ENCODE measurements around the gene EPAS1. TPM values are rescaled to one million over a fixed set of nuclear protein-coding genes. Genes with fewer than 3 reads are reported as not detected.
A peak's percentile ranks its signal among the peaks of the same experiment; 100 is the strongest.

The EPAS1 gene
- total RNA-seq, 1 donor from 2014 or later, result 0.15 TPM

GRCh38 chr2:46349115-46349547 lies 51.9 kb downstream of the EPAS1 start:
- H3K27ac Mint-ChIP-seq, result no peak overlapping the region

DNA sequence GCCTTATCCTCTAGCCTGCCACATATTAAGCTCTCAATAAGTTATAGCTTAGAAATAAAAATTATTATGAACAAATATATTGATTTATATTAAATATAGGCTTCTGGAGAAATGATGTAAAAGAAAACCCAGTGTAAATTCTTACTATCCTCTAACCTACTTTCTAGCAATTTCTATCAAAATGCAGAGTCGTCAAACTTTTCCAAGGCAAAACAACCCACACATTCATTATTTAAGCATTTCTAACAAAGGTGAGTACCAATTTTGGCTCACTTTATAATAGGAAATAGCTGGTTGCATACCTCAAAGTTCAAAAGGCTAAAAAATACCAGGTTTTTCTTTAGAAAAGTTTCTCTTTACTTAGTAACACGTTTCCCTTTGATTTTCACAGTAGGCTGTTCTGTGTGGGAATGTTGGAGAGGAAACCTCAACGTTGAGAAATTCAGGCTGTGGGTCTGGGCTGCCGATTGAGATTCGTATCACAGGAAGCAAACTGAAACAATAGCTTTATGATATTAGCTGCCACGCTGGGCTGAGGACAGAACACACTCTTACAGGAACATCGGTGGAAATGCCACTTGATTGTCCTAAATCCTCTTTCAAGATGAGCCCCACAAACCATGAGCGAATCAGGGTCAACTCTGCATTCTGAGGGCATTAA lies 53.0 kb downstream of the EPAS1 start:
- no peak overlapping the region for H3K27ac Mint-ChIP-seq
- TF ChIP-seq, protein P1, sequence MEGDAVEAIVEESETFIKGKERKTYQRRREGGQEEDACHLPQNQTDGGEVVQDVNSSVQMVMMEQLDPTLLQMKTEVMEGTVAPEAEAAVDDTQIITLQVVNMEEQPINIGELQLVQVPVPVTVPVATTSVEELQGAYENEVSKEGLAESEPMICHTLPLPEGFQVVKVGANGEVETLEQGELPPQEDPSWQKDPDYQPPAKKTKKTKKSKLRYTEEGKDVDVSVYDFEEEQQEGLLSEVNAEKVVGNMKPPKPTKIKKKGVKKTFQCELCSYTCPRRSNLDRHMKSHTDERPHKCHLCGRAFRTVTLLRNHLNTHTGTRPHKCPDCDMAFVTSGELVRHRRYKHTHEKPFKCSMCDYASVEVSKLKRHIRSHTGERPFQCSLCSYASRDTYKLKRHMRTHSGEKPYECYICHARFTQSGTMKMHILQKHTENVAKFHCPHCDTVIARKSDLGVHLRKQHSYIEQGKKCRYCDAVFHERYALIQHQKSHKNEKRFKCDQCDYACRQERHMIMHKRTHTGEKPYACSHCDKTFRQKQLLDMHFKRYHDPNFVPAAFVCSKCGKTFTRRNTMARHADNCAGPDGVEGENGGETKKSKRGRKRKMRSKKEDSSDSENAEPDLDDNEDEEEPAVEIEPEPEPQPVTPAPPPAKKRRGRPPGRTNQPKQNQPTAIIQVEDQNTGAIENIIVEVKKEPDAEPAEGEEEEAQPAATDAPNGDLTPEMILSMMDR (IDR thresholded peaks at IDR 0.05), result no peak
- TF ChIP-seq EZH2 (IDR thresholded peaks at IDR 0.05) (no peak), EZH2phosphoT487 (IDR thresholded peaks at IDR 0.05) (no peak)
- DNase-seq (ENCODE audit: low spot score), result no peak
- H3K36me3 Mint-ChIP-seq, result no peaks in the 10 kb centered on the region
- no peak overlapping the region for H3K4me3 Mint-ChIP-seq
- H3K4me1 Mint-ChIP-seq, result peaks cover 4% of the 10 kb centered on the region
- H3K4me3 ChIP-seq, result no peak overlapping the region
- no peak overlapping the region for H3K4me2 ChIP-seq
- no peak overlapping the region for H3K9ac ChIP-seq
- H3K4me1 ChIP-seq, result no peaks in the 10 kb centered on the region
- no peak overlapping the region for H2AFZ ChIP-seq (replicated peaks)
- peaks cover 8% of the 10 kb centered on the region for H3K27me3 Mint-ChIP-seq (ENCODE audit: insufficient read depth, low read depth)
- H3K36me3 ChIP-seq, result no peaks in the 10 kb centered on the region
- no peaks in the 10 kb centered on the region for H3K27me3 ChIP-seq
- no peaks in the 10 kb centered on the region for H3F3A ChIP-seq (ENCODE audit: low read depth)
- H3K79me2 ChIP-seq (ENCODE audit: low read depth), result no peaks in the 10 kb centered on the region
- H4K20me1 ChIP-seq (ENCODE audit: low read depth), result no peaks in the 10 kb centered on the region
- no peaks in the 10 kb centered on the region for H3K9me3 ChIP-seq (ENCODE audit: low read depth)
- H3K27ac ChIP-seq, result no peak overlapping the region
- H3K9me3 Mint-ChIP-seq, result no peaks in the 10 kb centered on the region

More at GRCh38 chr2:46349115-46349547, 51.9 kb downstream of the EPAS1 start:
- no peaks in the 10 kb centered on the region for H3K9me3 Mint-ChIP-seq
- TF ChIP-seq, protein P1 (IDR thresholded peaks at IDR 0.05), result no peak
- TF ChIP-seq EZH2phosphoT487 (IDR thresholded peaks at IDR 0.05) (no peak), EZH2 (IDR thresholded peaks at IDR 0.05) (no peak)
- Histone ChIP-seq H4K20me1 (ENCODE audit: low read depth) (no peaks in the 10 kb centered on the region), H3K27me3 (no peaks in the 10 kb centered on the region), H3K4me1 (no peaks in the 10 kb centered on the region), H3K36me3 (no peaks in the 10 kb centered on the region), H3K4me2 (no peak overlapping the region), H3K27ac (no peak overlapping the region), H3K4me3 (no peak overlapping the region), H2AFZ (replicated peaks) (no peak overlapping the region), H3K79me2 (ENCODE audit: low read depth) (no peaks in the 10 kb centered on the region), H3F3A (ENCODE audit: low read depth) (no peaks in the 10 kb centered on the region), H3K9ac (no peak overlapping the region), H3K9me3 (ENCODE audit: low read depth) (no peaks in the 10 kb centered on the region)
- peaks cover 8% of the 10 kb centered on the region for H3K27me3 Mint-ChIP-seq (ENCODE audit: insufficient read depth, low read depth)
- DNase-seq (ENCODE audit: low spot score), result no peak
- H3K4me3 Mint-ChIP-seq, result no peak overlapping the region
- peaks cover 4% of the 10 kb centered on the region for H3K4me1 Mint-ChIP-seq
- H3K36me3 Mint-ChIP-seq, result no peaks in the 10 kb centered on the region

GRCh38 chr2:46351098-46351749 lies 54.0 kb downstream of the EPAS1 start:
- peak overlapping the region; percentile 6 for H2AFZ ChIP-seq (replicated peaks)
- no peaks in the 10 kb centered on the region for H3K79me2 ChIP-seq (ENCODE audit: low read depth)
- no peak overlapping the region for H3K4me3 Mint-ChIP-seq
- TF ChIP-seq EZH2 (IDR thresholded peaks at IDR 0.05) (no peak), EZH2phosphoT487 (IDR thresholded peaks at IDR 0.05) (no peak)
- TF ChIP-seq, protein P1 (IDR thresholded peaks at IDR 0.05), result no peak
- no peaks in the 10 kb centered on the region for H3F3A ChIP-seq (ENCODE audit: low read depth)
- DNase-seq (ENCODE audit: low spot score), result no peak
- no peaks in the 10 kb centered on the region for H3K36me3 ChIP-seq
- no peak overlapping the region for H3K27ac Mint-ChIP-seq
- no peaks in the 10 kb centered on the region for H3K27me3 ChIP-seq
- no peaks in the 10 kb centered on the region for H4K20me1 ChIP-seq (ENCODE audit: low read depth)
- no peak overlapping the region for H3K9ac ChIP-seq
- H3K9me3 ChIP-seq (ENCODE audit: low read depth), result no peaks in the 10 kb centered on the region
- no peak overlapping the region for H3K4me3 ChIP-seq
- H3K36me3 Mint-ChIP-seq, result no peaks in the 10 kb centered on the region
- H3K4me1 ChIP-seq, result no peaks in the 10 kb centered on the region
- H3K4me2 ChIP-seq, result no peak overlapping the region
- H3K27ac ChIP-seq, result no peak overlapping the region
- peaks cover 8% of the 10 kb centered on the region for H3K27me3 Mint-ChIP-seq (ENCODE audit: insufficient read depth, low read depth)
- peaks cover 4% of the 10 kb centered on the region for H3K4me1 Mint-ChIP-seq
- H3K9me3 Mint-ChIP-seq, result no peaks in the 10 kb centered on the region
